ENCODE data around the gene KNOP1.

KNOP1 gene

GRCh38 chr16:19749571-19750080 lies 31.6 kb upstream of the KNOP1 start:
- no peak overlapping the region for H3K4me3 ChIP-seq (ENCODE audit: low read depth, low read length)
- in situ Hi-C loops (cut with HindIII; ENCODE audit: low sequenced_read_pairs) = no loop called here
- TF ChIP-seq CTCF (IDR thresholded peaks at IDR 0.05; ENCODE audit: low read depth, low read length) = no peak
- DNase-seq (ENCODE audit: low read depth, low spot score) = no peak

- TF ChIP-seq CTCF (IDR thresholded peaks at IDR 0.05; ENCODE audit: low read depth, low read length) = no peak
- in situ Hi-C loops (cut with HindIII; ENCODE audit: low sequenced_read_pairs) = no loop called here
- no peak overlapping the region for H3K4me3 ChIP-seq (ENCODE audit: low read depth, low read length)
- DNase-seq (ENCODE audit: low read depth, low spot score) = no peak
Measured at GRCh38 chr16:19748389-19749168, 30.6 kb upstream of the KNOP1 start.

- DNase-seq (ENCODE audit: low read depth, low spot score) = no peak
- in situ Hi-C loops (cut with HindIII; ENCODE audit: low sequenced_read_pairs) = no loop called here
- H3K4me3 ChIP-seq (ENCODE audit: low read depth, low read length) = no peak overlapping the region
- TF ChIP-seq CTCF (IDR thresholded peaks at IDR 0.05; ENCODE audit: low read depth, low read length) = no peak
Measured at GRCh38 chr16:19746561-19746960, 28.5 kb upstream of the KNOP1 start.

- peak; percentile 45 for DNase-seq (ENCODE audit: low read depth, low spot score)
- no peak overlapping the region for H3K4me3 ChIP-seq (ENCODE audit: low read depth, low read length)
- TF ChIP-seq CTCF (IDR thresholded peaks at IDR 0.05; ENCODE audit: low read depth, low read length) = no peak
- in situ Hi-C loops (cut with HindIII; ENCODE audit: low sequenced_read_pairs) = no loop called here
Measured at GRCh38 chr16:19745286-19746010, 27.4 kb upstream of the KNOP1 start.

- in situ Hi-C loops (cut with HindIII; ENCODE audit: low sequenced_read_pairs) = no loop called here
- no peak for TF ChIP-seq CTCF (IDR thresholded peaks at IDR 0.05; ENCODE audit: low read depth, low read length)
- H3K4me3 ChIP-seq (ENCODE audit: low read depth, low read length) = no peak overlapping the region
- no peak for DNase-seq (ENCODE audit: low read depth, low spot score)
Measured at GRCh38 chr16:19744670-19745069, 26.6 kb upstream of the KNOP1 start.

- in situ Hi-C loops (cut with HindIII; ENCODE audit: low sequenced_read_pairs) = no loop called here
- no peak for DNase-seq (ENCODE audit: low read depth, low spot score)
- TF ChIP-seq CTCF (IDR thresholded peaks at IDR 0.05; ENCODE audit: low read depth, low read length) = no peak
- H3K4me3 ChIP-seq (ENCODE audit: low read depth, low read length) = no peak overlapping the region
Measured at GRCh38 chr16:19743816-19744159, 25.8 kb upstream of the KNOP1 start.

Measured in astrocyte of the spinal cord (primary cell).